Measurements from ENCODE around the gene BABAM1. TPM values are rescaled to one million over a fixed set of nuclear protein-coding genes. Genes with fewer than 3 reads are reported as not detected.

The BABAM1 gene
- total and polyA plus RNA-seq, 8 donors: 25.5 to 71.1 (median 33.0) TPM

DNA sequence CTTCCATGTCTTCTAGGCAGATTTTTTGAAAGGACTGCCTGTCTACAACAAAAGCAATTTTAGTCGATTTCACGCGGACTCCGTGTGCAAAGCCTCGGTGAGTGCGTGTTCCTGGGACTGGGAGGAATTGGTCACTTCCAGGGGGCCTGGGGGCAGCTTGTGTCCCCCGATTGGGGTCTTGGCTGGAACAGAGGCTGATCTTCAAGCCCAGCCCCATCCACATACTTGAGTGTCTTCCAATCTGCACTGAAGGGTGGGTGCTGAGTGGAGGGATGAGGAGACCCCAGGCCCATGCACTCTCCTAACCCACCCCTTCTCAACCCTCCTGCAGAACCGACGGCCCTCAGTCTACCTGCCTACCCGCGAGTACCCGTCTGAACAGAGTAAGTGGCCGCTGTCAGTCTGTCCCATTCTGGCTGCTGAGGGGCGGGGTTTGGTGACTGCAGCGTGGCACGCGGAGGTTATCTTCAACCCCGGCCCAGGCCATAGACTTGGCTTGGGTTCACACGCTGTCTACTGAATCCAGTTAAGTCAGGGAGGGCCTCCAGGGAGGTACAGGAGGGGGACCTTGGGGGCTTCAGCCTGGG lies 46.9 kb downstream of the BABAM1 start:
- ATAC-seq (no peak), DNase-seq (no peak), FAIRE-seq (no peak)
- Histone ChIP-seq H3K4me1 (peaks cover 0 to 4% (median 2%) of the 10 kb centered on the region in 3 donors), H3K4me3 (no peak overlapping the region), H3K36me3 (peaks cover 0 to 13% (median 6%) of the 10 kb centered on the region in 3 donors), H3K9me3 (no peaks in the 10 kb centered on the region), H3K27me3 (no peaks in the 10 kb centered on the region), H3K27ac (no peak overlapping the region)
- TF ChIP-seq, protein P1, sequence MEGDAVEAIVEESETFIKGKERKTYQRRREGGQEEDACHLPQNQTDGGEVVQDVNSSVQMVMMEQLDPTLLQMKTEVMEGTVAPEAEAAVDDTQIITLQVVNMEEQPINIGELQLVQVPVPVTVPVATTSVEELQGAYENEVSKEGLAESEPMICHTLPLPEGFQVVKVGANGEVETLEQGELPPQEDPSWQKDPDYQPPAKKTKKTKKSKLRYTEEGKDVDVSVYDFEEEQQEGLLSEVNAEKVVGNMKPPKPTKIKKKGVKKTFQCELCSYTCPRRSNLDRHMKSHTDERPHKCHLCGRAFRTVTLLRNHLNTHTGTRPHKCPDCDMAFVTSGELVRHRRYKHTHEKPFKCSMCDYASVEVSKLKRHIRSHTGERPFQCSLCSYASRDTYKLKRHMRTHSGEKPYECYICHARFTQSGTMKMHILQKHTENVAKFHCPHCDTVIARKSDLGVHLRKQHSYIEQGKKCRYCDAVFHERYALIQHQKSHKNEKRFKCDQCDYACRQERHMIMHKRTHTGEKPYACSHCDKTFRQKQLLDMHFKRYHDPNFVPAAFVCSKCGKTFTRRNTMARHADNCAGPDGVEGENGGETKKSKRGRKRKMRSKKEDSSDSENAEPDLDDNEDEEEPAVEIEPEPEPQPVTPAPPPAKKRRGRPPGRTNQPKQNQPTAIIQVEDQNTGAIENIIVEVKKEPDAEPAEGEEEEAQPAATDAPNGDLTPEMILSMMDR (IDR thresholded peaks at IDR 0.05): no peak
- 87% methylated on average over 19 of the region's 19 CpGs for WGBS, 2 donors
- intact Hi-C loops (cut with DNase I): no loop called here

DNA sequence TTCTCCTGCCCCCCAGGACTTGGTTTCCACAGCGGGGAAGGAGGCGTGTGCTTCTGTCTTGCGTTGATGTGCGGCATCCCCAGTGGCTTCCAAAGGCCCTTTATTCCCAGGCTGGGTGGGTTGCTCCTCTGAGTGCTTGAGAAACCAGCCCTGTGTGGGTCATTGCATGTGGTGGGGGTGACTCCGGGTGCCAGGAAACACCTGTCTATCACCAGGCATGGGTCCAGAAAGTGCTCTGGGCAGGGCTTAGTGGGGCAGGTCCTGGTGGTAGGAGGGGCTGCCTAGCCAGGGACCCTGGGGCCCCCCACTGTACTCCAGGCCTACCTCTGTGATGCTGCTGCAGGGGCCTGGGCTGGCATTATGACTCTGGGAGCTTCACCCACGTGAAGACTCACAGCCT lies 51.7 kb downstream of the BABAM1 start:
- ATAC-seq (no peak), DNase-seq (no peak), FAIRE-seq (no peak)
- WGBS, 2 donors: 78 to 79% methylated on average over 6 of the region's 6 CpGs
- H3K27me3 ChIP-seq: no peaks in the 10 kb centered on the region
- no peaks in the 10 kb centered on the region for H3K9me3 ChIP-seq
- no peaks in the 10 kb centered on the region for H3K4me1 ChIP-seq
- H3K36me3 ChIP-seq: peaks cover 6 to 24% (median 12%) of the 10 kb centered on the region in 3 donors
- intact Hi-C loops (cut with DNase I): no loop called here
- no peak overlapping the region for H3K4me3 ChIP-seq
- no peak overlapping the region for H3K27ac ChIP-seq
- TF ChIP-seq, protein P1 (IDR thresholded peaks at IDR 0.05): no peak

DNA sequence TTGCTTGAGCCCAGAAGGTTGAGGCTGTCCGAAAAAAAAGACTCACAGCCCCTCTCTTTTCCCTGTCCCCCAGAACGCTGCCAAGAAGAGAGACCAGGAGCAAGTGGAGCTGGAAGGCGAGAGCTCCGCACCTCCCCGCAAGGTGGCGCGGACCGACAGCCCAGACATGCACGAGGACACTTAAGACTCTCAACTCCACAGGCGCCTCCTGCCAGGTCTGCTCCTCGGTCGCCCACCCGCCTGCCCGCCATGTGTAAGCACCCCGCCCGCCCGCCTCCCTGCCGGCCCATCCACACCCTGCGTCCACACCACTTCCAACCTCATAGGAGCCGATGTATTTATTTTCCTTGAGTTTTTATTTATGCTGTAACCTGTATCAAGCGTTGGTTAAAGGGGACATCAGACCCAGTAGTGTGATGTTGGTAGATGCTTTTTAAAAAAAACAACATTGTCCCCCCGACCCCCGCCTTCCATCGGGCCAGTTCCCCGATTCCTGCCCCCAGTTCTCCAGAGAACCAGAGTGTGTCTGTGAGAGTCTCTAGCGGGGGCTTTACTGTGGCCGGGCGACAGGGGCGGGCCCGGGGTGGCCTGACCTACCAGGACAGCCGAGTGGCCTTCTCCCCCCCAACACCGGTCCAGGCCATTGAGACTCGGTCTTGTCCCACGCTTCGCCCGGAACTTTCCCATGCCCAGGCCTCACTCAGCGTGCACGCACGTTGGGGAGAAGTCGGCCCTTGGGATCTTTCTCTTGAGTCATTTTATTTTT lies 52.4 kb downstream of the BABAM1 start:
- no peaks in the 10 kb centered on the region for H3K4me1 ChIP-seq
- no peaks in the 10 kb centered on the region for H3K9me3 ChIP-seq
- DNase-seq (no peak), ATAC-seq (no peak), FAIRE-seq (no peak)
- H3K36me3 ChIP-seq: peaks cover 2 to 18% (median 12%) of the 10 kb centered on the region in 3 donors
- no peaks in the 10 kb centered on the region for H3K27me3 ChIP-seq
- no peak overlapping the region for H3K27ac ChIP-seq
- TF ChIP-seq, protein P1 (IDR thresholded peaks at IDR 0.05): no peak
- H3K4me3 ChIP-seq: no peak overlapping the region
- intact Hi-C loops (cut with DNase I): no loop called here
- WGBS, 2 donors: 92 to 94% methylated on average over 38 to 40 of the region's 40 CpGs

DNA sequence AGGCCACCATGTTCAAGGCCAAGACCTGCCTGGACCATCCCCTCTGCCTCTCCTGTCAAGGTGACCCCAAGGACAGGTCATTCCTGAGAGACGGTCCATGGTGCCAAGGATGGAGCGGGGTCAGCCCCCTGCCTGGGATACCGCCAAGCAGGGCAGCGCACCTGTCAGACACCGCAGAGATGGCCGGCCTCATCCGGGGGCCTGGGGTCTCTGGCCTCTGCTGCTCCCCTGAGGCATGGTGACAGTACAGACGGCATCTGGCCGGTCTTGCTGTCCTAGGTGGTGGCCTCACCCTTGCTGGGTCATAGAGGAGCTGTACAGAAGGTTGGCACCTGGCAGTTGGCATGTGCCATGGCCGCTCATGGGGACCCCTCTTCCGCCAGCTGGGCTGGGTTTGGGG lies 53.2 kb downstream of the BABAM1 start:
- H3K27me3 ChIP-seq: no peaks in the 10 kb centered on the region
- no peak for FAIRE-seq
- no peak for ATAC-seq
- intact Hi-C loops (cut with DNase I): no loop called here
- 87 to 90% methylated on average over 11 of the region's 11 CpGs for WGBS, 2 donors
- no peaks in the 10 kb centered on the region for H3K4me1 ChIP-seq
- H3K9me3 ChIP-seq: no peaks in the 10 kb centered on the region
- no peak overlapping the region for H3K4me3 ChIP-seq
- peaks cover 0 to 16% (median 12%) of the 10 kb centered on the region in 3 donors for H3K36me3 ChIP-seq
- TF ChIP-seq, protein P1 (IDR thresholded peaks at IDR 0.05): no peak
- DNase-seq: peak in 1 of 6 donors; percentile 61
- H3K27ac ChIP-seq: no peak overlapping the region

Measured in pancreas (tissue), 10 donors.